GM19467 (cell line): ENCODE data around the gene LIMS2.

Experiments used
- ATAC-seq: cut with Tn5 transposase; IDR thresholded peaks from one replicate; pipeline ENCODE4 v1.9.1; 2021; ENCODE audit warnings: mild to moderate bottlenecking, moderate library complexity; ENCODE audit not compliant: unreplicated experiment

The LIMS2 gene

GRCh38 chr2:127674241-127675209, 805 bp downstream of the LIMS2 start:
- no peak for ATAC-seq

GRCh38 chr2:127673291-127674069, 1.9 kb downstream of the LIMS2 start:
- ATAC-seq: no peak

GRCh38 chr2:127672341-127673224, 2.7 kb downstream of the LIMS2 start:
- no peak for ATAC-seq

GRCh38 chr2:127671557-127672302, 3.6 kb downstream of the LIMS2 start:
- ATAC-seq: no peak

GRCh38 chr2:127670957-127671290, 4.4 kb downstream of the LIMS2 start:
- no peak for ATAC-seq

- no peak for ATAC-seq
Measured at GRCh38 chr2:127670055-127670956, 5.0 kb downstream of the LIMS2 start.

- no peak for ATAC-seq
Measured at GRCh38 chr2:127669056-127669455, 6.3 kb downstream of the LIMS2 start.

- no peak for ATAC-seq
Measured at GRCh38 chr2:127665267-127665893, 9.9 kb downstream of the LIMS2 start.

GRCh38 chr2:127664895-127665225, 10.5 kb downstream of the LIMS2 start:
- no peak for ATAC-seq

- ATAC-seq: no peak
Measured at GRCh38 chr2:127664065-127664894, 11.1 kb downstream of the LIMS2 start.

GRCh38 chr2:127663566-127664064, 11.7 kb downstream of the LIMS2 start:
- no peak for ATAC-seq

- no peak for ATAC-seq
Measured at GRCh38 chr2:127662937-127663565, 12.3 kb downstream of the LIMS2 start.

GRCh38 chr2:127661949-127662510, 13.3 kb downstream of the LIMS2 start:
- ATAC-seq: no peak

GRCh38 chr2:127661072-127661649, 14.2 kb downstream of the LIMS2 start:
- ATAC-seq: no peak

GRCh38 chr2:127660291-127660578, 15.1 kb downstream of the LIMS2 start:
- no peak for ATAC-seq

- ATAC-seq: no peak
Measured at GRCh38 chr2:127659408-127660290, 15.7 kb downstream of the LIMS2 start.
